Osteocyte (in vitro differentiated cells): Measurements from ENCODE around the gene LIPI. TPM values are rescaled to one million over a fixed set of nuclear protein-coding genes. Genes with fewer than 3 reads are reported as not detected.

Experiments
- DNase-seq: peaks from one replicate; pipeline ENCODE4 v3.0.0; 2021; ENCODE audit warnings: mixed read lengths; ENCODE audit not compliant: unreplicated experiment; ENCODE audit errors: extremely low spot score
- H3K27ac Mint-ChIP-seq: one replicate; pipeline ENCODE4 v1.8.0; 2021; ENCODE audit warnings: mild to moderate bottlenecking, mixed read lengths; ENCODE audit not compliant: unreplicated experiment
- H3K27me3 Mint-ChIP-seq: one replicate; pipeline ENCODE4 v1.8.0; 2021; ENCODE audit warnings: mixed read lengths; ENCODE audit not compliant: unreplicated experiment
- H3K36me3 Mint-ChIP-seq: one replicate; pipeline ENCODE4 v1.8.0; 2021; ENCODE audit warnings: mixed read lengths; ENCODE audit not compliant: unreplicated experiment
- H3K4me1 Mint-ChIP-seq: one replicate; pipeline ENCODE4 v1.8.0; 2021; ENCODE audit warnings: mixed read lengths; ENCODE audit not compliant: unreplicated experiment
- H3K4me3 Mint-ChIP-seq: one replicate; pipeline ENCODE4 v1.8.0; 2021; ENCODE audit warnings: mild to moderate bottlenecking, moderate library complexity, mixed read lengths; ENCODE audit not compliant: unreplicated experiment
- H3K9me3 Mint-ChIP-seq: one replicate; pipeline ENCODE4 v1.8.0; 2021; ENCODE audit warnings: mixed read lengths; ENCODE audit not compliant: unreplicated experiment
- CTCF ChIP-seq: fragments of 200-600 bp; sonication (generic); IDR thresholded peaks from 2 replicates; pipeline ENCODE4 v1.5.0; 2021; ENCODE audit warnings: antibody characterized with exemption, mild to moderate bottlenecking, moderate library complexity
- total RNA-seq: library from RNA; stranded (reverse); gene quantifications from 2 replicates; pipeline ENCODE4 v1.2.1, GENCODE V29; 2021

The LIPI gene
- total RNA-seq, 1 donor from 2014 or later = not detected

DNA sequence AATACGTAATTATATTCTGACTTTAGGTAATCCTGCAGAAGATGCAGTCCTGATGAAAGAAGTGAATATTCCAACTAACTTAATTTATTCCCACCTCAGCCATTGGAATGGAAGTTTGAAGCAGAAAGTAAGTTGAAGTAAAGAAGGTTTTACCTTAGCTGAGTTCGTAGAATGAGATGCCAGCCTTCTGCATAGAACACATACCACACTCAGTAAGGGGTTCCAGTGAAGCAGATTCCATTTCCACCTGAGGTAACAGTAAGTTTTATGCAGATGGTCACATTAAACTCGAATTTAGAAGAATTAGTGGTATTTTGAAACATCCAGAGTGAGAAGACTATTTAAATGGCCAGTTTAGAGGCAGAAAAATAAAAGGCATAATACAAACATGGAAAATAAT, 25.4 kb upstream of the LIPI start:
- Mint-ChIP-seq H3K27me3 (no peaks in the 10 kb centered on the region), H3K27ac (no peak overlapping the region), H3K4me1 (no peaks in the 10 kb centered on the region), H3K4me3 (no peak overlapping the region), H3K36me3 (no peaks in the 10 kb centered on the region), H3K9me3 (peaks cover 19% of the 10 kb centered on the region)
- no peak for DNase-seq
- no peak for TF ChIP-seq CTCF

DNA sequence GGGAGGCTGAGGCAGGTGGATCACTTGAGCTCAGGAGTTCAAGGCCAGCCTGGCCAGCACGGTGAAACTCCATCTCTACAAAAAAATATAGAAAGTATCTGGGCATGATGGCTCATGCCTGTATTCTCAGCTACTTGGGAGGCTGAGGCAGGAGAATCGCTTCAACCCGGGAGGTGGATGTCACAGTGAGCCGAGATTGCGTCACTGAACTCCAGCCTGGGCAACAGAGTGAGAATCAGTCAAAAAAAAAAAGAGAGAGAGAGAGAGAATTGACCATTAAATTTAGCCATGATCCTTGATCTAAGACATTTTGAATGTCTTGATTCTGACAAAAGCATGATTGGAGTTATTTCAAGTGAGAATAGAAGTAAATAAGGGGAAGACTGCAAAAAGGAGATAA, 24.3 kb upstream of the LIPI start:
- no peak for TF ChIP-seq CTCF
- H3K27ac Mint-ChIP-seq = no peak overlapping the region
- H3K4me3 Mint-ChIP-seq = no peak overlapping the region
- H3K4me1 Mint-ChIP-seq = no peaks in the 10 kb centered on the region
- DNase-seq = no peak
- H3K36me3 Mint-ChIP-seq = no peaks in the 10 kb centered on the region
- H3K9me3 Mint-ChIP-seq = peaks cover 19% of the 10 kb centered on the region
- no peaks in the 10 kb centered on the region for H3K27me3 Mint-ChIP-seq

DNA sequence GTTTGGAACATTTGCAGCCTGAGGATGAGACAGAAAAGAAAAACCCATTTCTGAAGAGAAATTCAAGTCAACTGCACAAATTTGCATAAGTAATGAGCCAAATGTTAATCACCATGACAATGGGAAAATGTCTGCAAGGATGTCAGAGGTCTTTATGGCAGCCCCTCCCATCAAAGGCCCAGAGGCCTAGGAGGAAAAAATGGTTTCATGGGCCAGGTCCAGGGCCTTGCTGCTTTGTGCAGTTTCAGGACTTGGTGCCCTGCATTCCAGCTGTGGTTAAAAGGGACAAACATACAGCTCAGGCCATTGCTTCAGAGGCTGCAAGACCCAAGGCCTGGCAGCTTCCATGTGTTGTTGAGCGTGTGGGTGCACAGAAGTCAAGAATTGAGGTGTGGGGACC, 18.6 kb upstream of the LIPI start:
- no peak overlapping the region for H3K4me3 Mint-ChIP-seq
- no peaks in the 10 kb centered on the region for H3K4me1 Mint-ChIP-seq
- peaks cover 18% of the 10 kb centered on the region for H3K9me3 Mint-ChIP-seq
- no peak for TF ChIP-seq CTCF
- no peaks in the 10 kb centered on the region for H3K27me3 Mint-ChIP-seq
- no peak for DNase-seq
- H3K36me3 Mint-ChIP-seq = peaks cover 4% of the 10 kb centered on the region
- H3K27ac Mint-ChIP-seq = no peak overlapping the region

DNA sequence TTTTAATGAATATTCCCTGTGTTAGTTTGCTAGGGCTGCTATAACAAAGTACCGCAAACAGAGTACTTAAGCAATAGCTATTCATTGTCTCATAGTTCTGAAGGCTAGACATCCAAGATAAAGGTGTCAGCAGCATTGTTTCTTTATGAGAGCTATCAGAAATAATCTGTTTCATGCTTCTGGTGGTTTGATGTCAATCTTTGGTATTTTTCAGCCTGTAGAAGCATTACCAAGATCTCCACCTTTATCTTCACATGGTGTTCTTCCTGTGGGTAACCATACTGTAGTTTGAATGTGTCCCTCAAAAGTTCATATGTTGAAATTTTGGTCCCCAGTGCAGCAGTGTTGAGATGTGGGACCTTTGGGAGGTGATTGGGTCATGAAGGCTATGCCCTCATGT, 12.6 kb upstream of the LIPI start:
- TF ChIP-seq CTCF = no peak
- Mint-ChIP-seq H3K27ac (no peak overlapping the region), H3K4me1 (no peaks in the 10 kb centered on the region), H3K27me3 (no peaks in the 10 kb centered on the region), H3K36me3 (no peaks in the 10 kb centered on the region), H3K4me3 (no peak overlapping the region), H3K9me3 (peaks cover 8% of the 10 kb centered on the region)
- no peak for DNase-seq

GRCh38 chr21:14215971-14216641, 5.4 kb upstream of the LIPI start, which contains the start of gene RBM11:
Gene RBM11, plus strand, starts transcription at chr21:14216157. Its CDS starts 30 bp downstream, at chr21:14216187.
- no peaks in the 10 kb centered on the region for H3K36me3 Mint-ChIP-seq
- H3K9me3 Mint-ChIP-seq = no peaks in the 10 kb centered on the region
- H3K27ac Mint-ChIP-seq = no peak within 1 kb of the TSS
- no peaks in the 10 kb centered on the region for H3K4me1 Mint-ChIP-seq
- H3K4me3 Mint-ChIP-seq = peak within 1 kb of the TSS; percentile 59
- peaks cover 7% of the 10 kb centered on the region for H3K27me3 Mint-ChIP-seq
- DNase-seq = no peak
- no peak for TF ChIP-seq CTCF
